ENCODE results near the gene NMD3. TPM values are rescaled to one million over a fixed set of nuclear protein-coding genes. Genes with fewer than 3 reads are reported as not detected.
"Not testable (repeated sequence)": the region's sequence is repeated elsewhere in the genome, so short reads cannot be mapped to it uniquely, and the experiment has no call there.

NMD3 gene
- total and polyA plus RNA-seq, 8 donors, result 15.7 to 54.5 (median 41.1) TPM

- H3K4me3 ChIP-seq, result no peak overlapping the region
- no peaks in the 10 kb centered on the region for H3K27me3 ChIP-seq
- no peaks in the 10 kb centered on the region for H3K36me3 ChIP-seq
- whole genome bisulfite sequencing, 2 donors, result 88 to 96% methylated on average over 2 of the region's 2 CpGs
- H3K4me1 ChIP-seq, result peaks cover 0 to 5% (median 4%) of the 10 kb centered on the region in 3 donors
- TF ChIP-seq CTCF (IDR thresholded peaks at IDR 0.05), result no peak
- intact Hi-C loops (cut with DNase I), result no loop called here
- no peak overlapping the region for H3K27ac ChIP-seq
- DNase-seq (no peak), FAIRE-seq (no peak), ATAC-seq (no peak)
- H3K9me3 ChIP-seq, result no peaks in the 10 kb centered on the region
Measured at GRCh38 chr3:161271646-161272045, 50.5 kb downstream of the NMD3 start.

DNA sequence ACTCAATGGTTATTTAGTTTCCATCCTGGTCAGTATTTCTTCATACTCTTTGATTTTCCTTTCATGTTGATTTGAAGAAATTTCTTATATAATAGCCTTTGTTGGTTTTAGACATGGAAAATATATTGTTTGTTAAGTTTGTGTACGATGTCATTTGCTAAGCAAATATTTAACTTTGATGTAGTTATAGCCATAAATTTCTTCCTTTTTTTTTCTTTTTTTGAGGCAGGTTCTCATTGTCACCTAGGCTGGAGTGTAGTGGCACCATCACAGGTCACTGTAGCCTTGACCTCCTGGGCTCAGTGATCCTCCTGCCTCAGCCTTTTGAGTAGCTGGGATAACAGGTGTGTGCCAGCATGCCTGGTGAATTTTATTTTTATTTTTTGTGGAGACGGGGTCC is 51.4 kb downstream of the NMD3 start:
- Histone ChIP-seq H3K4me3 (no peak overlapping the region), H3K36me3 (no peaks in the 10 kb centered on the region), H3K4me1 (no peaks in the 10 kb centered on the region), H3K27me3 (no peaks in the 10 kb centered on the region), H3K27ac (no peak overlapping the region), H3K9me3 (no peaks in the 10 kb centered on the region)
- intact Hi-C loops (cut with DNase I), result no loop called here
- no peak for TF ChIP-seq CTCF (IDR thresholded peaks at IDR 0.05)
- no peak for ATAC-seq
- DNase-seq, result no peak
- FAIRE-seq, result no peak
- 58 to 66% methylated on average over 2 of the region's 2 CpGs for WGBS, 2 donors

GRCh38 chr3:161273589-161274218 is 52.6 kb downstream of the NMD3 start:
- intact Hi-C loops (cut with DNase I), result no loop called here
- H3K4me1 ChIP-seq, result no peaks in the 10 kb centered on the region
- peak; percentile 33 to 61 (median 52) for TF ChIP-seq CTCF (IDR thresholded peaks at IDR 0.05)
- FAIRE-seq (peak; percentile 93), ATAC-seq (peak in 3 of 4 donors; percentile 39 to 57 (median 55)), DNase-seq (no peak)
- H3K4me3 ChIP-seq, result no peak overlapping the region
- no peak overlapping the region for H3K27ac ChIP-seq
- H3K36me3 ChIP-seq, result no peaks in the 10 kb centered on the region
- no peaks in the 10 kb centered on the region for H3K27me3 ChIP-seq
- H3K9me3 ChIP-seq, result no peaks in the 10 kb centered on the region
- WGBS, 2 donors, result 32 to 33% methylated on average over 3 of the region's 3 CpGs

GRCh38 chr3:161274691-161275298 is 53.7 kb downstream of the NMD3 start:
- Histone ChIP-seq H3K36me3 (no peaks in the 10 kb centered on the region), H3K4me3 (no peak overlapping the region), H3K27ac (no peak overlapping the region), H3K9me3 (no peaks in the 10 kb centered on the region), H3K4me1 (no peaks in the 10 kb centered on the region), H3K27me3 (no peaks in the 10 kb centered on the region)
- peak; percentile 32 to 52 (median 40) for TF ChIP-seq CTCF (IDR thresholded peaks at IDR 0.05)
- FAIRE-seq (no peak), DNase-seq (peak in 3 of 6 donors; percentile 14 to 33 (median 22)), ATAC-seq (peak; percentile 56 to 77 (median 70))
- 65 to 71% methylated on average over 4 of the region's 4 CpGs for WGBS, 2 donors
- intact Hi-C loops (cut with DNase I), result no loop called here

DNA sequence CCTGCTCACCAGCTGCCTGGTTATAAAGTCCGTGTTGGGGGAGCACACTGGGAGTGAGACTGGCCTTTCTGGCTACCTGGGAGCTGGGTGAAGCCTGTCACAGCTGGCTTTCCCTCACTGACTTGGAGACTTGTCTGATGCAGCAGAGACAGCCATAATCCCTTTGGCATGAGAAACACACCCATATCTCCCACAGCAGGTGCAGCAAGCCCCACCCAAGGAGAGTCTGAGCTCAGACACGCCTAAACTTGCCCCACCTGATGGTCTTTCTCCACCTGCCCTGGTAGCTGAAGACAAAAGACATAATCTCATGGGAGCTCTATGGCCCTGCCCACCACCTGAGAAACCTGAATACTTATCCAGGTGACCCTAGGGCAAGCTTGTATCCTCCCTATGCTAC is 54.8 kb downstream of the NMD3 start:
- Histone ChIP-seq H3K27me3 (no peaks in the 10 kb centered on the region), H3K4me1 (no peaks in the 10 kb centered on the region), H3K4me3 (no peak overlapping the region), H3K36me3 (no peaks in the 10 kb centered on the region), H3K27ac (no peak overlapping the region), H3K9me3 (no peaks in the 10 kb centered on the region)
- intact Hi-C loops (cut with DNase I), result no loop called here
- no peak for TF ChIP-seq CTCF (IDR thresholded peaks at IDR 0.05)
- DNase-seq (no peak), ATAC-seq (no peak), FAIRE-seq (no peak)
- WGBS, 2 donors, result 87 to 90% methylated on average over 2 of the region's 2 CpGs

- H3K36me3 ChIP-seq; ATAC-seq; H3K4me1 ChIP-seq; H3K27ac ChIP-seq; H3K9me3 ChIP-seq; FAIRE-seq; H3K4me3 ChIP-seq; H3K27me3 ChIP-seq; DNase-seq; intact Hi-C loops (cut with DNase I): not testable (repeated sequence)
- WGBS, 2 donors, result 90 to 91% methylated on average over 4 of the region's 4 CpGs
Measured at GRCh38 chr3:161282387-161282786, 61.3 kb downstream of the NMD3 start.
